Measurements from ENCODE around the gene WNT5B.
"Not testable (repeated sequence)": the region's sequence is repeated elsewhere in the genome, so short reads cannot be mapped to it uniquely, and the experiment has no call there.

Gene WNT5B

GRCh38 chr12:1692895-1693610 lies 64.0 kb downstream of the WNT5B start:
- Histone ChIP-seq H3K27ac (ENCODE audit: low read depth, low read length) (no peak overlapping the region), H3K4me1 (ENCODE audit: control insufficient read depth, insufficient read depth, low read length, unreplicated experiment) (peaks cover 17% of the 10 kb centered on the region), H3K79me2 (ENCODE audit: control insufficient read depth, insufficient read depth, low read length, unreplicated experiment) (peaks cover 61% of the 10 kb centered on the region), H3K27me3 (ENCODE audit: insufficient read depth, low read length) (no peaks in the 10 kb centered on the region), H3K4me3 (ENCODE audit: low read depth, low read length) (no peak overlapping the region; the same call in 1 of the 2 replicates), H2AFZ (ENCODE audit: low read length, unreplicated experiment) (no peak overlapping the region), H3K36me3 (ENCODE audit: insufficient read depth, low read length) (no peaks in the 10 kb centered on the region)

- H3K79me2 ChIP-seq (ENCODE audit: control insufficient read depth, insufficient read depth, low read length, unreplicated experiment): peaks cover 81% of the 10 kb centered on the region
- H3K4me3 ChIP-seq (ENCODE audit: low read depth, low read length); H3K27ac ChIP-seq (ENCODE audit: low read depth, low read length); H2AFZ ChIP-seq (ENCODE audit: low read length, unreplicated experiment); H3K27me3 ChIP-seq (ENCODE audit: insufficient read depth, low read length); H3K36me3 ChIP-seq (ENCODE audit: insufficient read depth, low read length): not testable (repeated sequence)
- peaks cover 13% of the 10 kb centered on the region for H3K4me1 ChIP-seq (ENCODE audit: control insufficient read depth, insufficient read depth, low read length, unreplicated experiment)
Observed at GRCh38 chr12:1695097-1695496, 66.1 kb downstream of the WNT5B start.

DNA sequence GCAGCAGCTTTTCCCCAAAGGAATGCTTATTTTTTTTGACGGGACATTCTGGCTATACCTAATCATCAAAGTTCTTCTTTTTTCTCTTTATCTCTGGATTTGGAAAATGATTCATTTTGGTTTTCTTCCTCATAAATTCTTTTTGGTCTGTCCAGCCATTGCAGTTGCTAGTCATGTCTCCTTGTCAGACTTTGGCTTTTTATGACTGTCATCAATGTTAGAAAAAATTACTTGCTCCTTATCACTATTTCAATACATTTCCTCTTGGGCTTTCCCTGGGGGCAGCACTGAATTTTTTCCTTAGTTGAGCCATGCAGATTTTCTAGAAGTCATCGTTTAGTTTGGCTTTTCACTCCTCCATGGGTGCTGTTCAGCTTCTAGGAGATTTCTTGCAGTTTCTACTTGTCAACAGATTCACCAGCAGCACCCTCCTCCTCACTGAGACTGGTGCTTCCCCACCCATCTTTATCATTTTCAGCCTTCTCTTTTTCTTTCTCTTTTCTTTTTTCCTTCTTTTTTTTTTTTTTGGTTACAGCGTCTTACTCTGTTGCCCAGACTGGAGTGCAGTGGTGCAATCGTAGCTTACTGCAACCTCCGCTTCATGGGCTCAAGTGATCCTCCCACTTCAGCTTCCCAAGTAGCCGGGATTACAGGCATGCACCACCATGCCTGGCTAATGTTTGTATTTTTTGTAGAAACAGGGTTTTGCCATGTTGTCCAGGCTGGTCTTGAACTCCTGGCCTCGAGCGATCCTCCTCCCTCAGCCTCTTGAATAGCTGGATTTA lies 67.0 kb downstream of the WNT5B start:
- Histone ChIP-seq H3K79me2 (ENCODE audit: control insufficient read depth, insufficient read depth, low read length, unreplicated experiment) (peaks cover 90% of the 10 kb centered on the region), H3K27me3 (ENCODE audit: insufficient read depth, low read length) (no peaks in the 10 kb centered on the region), H2AFZ (ENCODE audit: low read length, unreplicated experiment) (no peak overlapping the region), H3K36me3 (ENCODE audit: insufficient read depth, low read length) (no peaks in the 10 kb centered on the region), H3K27ac (ENCODE audit: low read depth, low read length) (no peak overlapping the region), H3K4me3 (ENCODE audit: low read depth, low read length) (no peak overlapping the region), H3K4me1 (ENCODE audit: control insufficient read depth, insufficient read depth, low read length, unreplicated experiment) (peaks cover 12% of the 10 kb centered on the region)

GRCh38 chr12:1696800-1697199 lies 67.8 kb downstream of the WNT5B start:
- H3K79me2 ChIP-seq (ENCODE audit: control insufficient read depth, insufficient read depth, low read length, unreplicated experiment): peaks cover 88% of the 10 kb centered on the region
- no peak overlapping the region for H3K4me3 ChIP-seq (ENCODE audit: low read depth, low read length)
- no peak overlapping the region for H3K27ac ChIP-seq (ENCODE audit: low read depth, low read length)
- H3K27me3 ChIP-seq (ENCODE audit: insufficient read depth, low read length): no peaks in the 10 kb centered on the region
- H3K4me1 ChIP-seq (ENCODE audit: control insufficient read depth, insufficient read depth, low read length, unreplicated experiment): peaks cover 12% of the 10 kb centered on the region
- no peak overlapping the region for H2AFZ ChIP-seq (ENCODE audit: low read length, unreplicated experiment)
- no peaks in the 10 kb centered on the region for H3K36me3 ChIP-seq (ENCODE audit: insufficient read depth, low read length)
